Measurements from ENCODE around the gene BTBD2. TPM values are rescaled to one million over a fixed set of nuclear protein-coding genes. Genes with fewer than 3 reads are reported as not detected.
A peak's percentile ranks its signal among the peaks of the same experiment; 100 is the strongest.

Gene BTBD2
- total and polyA plus RNA-seq, 7 donors: 31.9 to 82.8 (median 46.2) TPM

- H3K27me3 ChIP-seq: no peaks in the 10 kb centered on the region
- H3K36me3 ChIP-seq: no peaks in the 10 kb centered on the region
- no peak overlapping the region for H3K4me3 ChIP-seq
- H3K27ac ChIP-seq: peak overlapping the region in 3 of 4 donors; percentile 34 to 76 (median 35)
- H3K4me1 ChIP-seq: peaks cover 0 to 33% (median 30%) of the 10 kb centered on the region in 4 donors
- H3K9me3 ChIP-seq: no peaks in the 10 kb centered on the region
- WGBS, 2 donors: 93% methylated on average over 21 of the region's 21 CpGs
- TF ChIP-seq POLR2AphosphoS5 (IDR thresholded peaks at IDR 0.05) (no peak), POLR2A (IDR thresholded peaks at IDR 0.05) (no peak), EP300 (IDR thresholded peaks at IDR 0.05) (no peak)
- TF ChIP-seq, protein P1, sequence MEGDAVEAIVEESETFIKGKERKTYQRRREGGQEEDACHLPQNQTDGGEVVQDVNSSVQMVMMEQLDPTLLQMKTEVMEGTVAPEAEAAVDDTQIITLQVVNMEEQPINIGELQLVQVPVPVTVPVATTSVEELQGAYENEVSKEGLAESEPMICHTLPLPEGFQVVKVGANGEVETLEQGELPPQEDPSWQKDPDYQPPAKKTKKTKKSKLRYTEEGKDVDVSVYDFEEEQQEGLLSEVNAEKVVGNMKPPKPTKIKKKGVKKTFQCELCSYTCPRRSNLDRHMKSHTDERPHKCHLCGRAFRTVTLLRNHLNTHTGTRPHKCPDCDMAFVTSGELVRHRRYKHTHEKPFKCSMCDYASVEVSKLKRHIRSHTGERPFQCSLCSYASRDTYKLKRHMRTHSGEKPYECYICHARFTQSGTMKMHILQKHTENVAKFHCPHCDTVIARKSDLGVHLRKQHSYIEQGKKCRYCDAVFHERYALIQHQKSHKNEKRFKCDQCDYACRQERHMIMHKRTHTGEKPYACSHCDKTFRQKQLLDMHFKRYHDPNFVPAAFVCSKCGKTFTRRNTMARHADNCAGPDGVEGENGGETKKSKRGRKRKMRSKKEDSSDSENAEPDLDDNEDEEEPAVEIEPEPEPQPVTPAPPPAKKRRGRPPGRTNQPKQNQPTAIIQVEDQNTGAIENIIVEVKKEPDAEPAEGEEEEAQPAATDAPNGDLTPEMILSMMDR (IDR thresholded peaks at IDR 0.05): no peak
- DNase-seq: no peak
- intact Hi-C loops (cut with DNase I): no loop called here
Measured at GRCh38 chr19:2012941-2013682, 2.4 kb downstream of the BTBD2 start.

DNA sequence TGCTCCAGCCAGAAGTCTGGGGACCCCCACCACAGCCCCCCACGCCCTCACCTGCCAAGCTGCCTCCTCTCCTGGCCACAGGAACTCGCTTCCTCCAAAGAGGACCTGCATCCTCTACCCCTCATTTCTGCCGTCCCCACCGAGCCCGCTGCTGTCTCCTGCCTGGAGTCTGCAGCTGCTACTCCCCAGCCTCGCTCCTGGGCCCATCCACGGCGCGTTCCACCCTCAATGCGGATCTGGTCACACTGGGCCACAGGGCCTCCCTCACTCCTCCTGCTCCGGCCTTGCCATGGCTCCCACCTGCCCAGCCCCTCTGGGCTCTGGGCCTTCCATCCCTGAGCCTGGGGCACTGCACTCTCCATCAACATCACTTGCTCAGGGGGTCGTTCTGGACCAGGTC lies 4.3 kb downstream of the BTBD2 start:
- 95 to 96% methylated on average over 12 of the region's 12 CpGs for WGBS, 2 donors
- no peak for DNase-seq
- no peak for TF ChIP-seq EP300 (IDR thresholded peaks at IDR 0.05)
- TF ChIP-seq, protein P1 (IDR thresholded peaks at IDR 0.05): no peak
- no peak for TF ChIP-seq POLR2AphosphoS5 (IDR thresholded peaks at IDR 0.05)
- TF ChIP-seq POLR2A (IDR thresholded peaks at IDR 0.05): no peak
- no peaks in the 10 kb centered on the region for H3K36me3 ChIP-seq
- H3K27me3 ChIP-seq: no peaks in the 10 kb centered on the region
- H3K4me1 ChIP-seq: peaks cover 0 to 27% (median 24%) of the 10 kb centered on the region in 4 donors
- no peak overlapping the region for H3K27ac ChIP-seq
- H3K4me3 ChIP-seq: no peak overlapping the region
- H3K9me3 ChIP-seq: no peaks in the 10 kb centered on the region
- intact Hi-C loops (cut with DNase I): no loop called here

DNA sequence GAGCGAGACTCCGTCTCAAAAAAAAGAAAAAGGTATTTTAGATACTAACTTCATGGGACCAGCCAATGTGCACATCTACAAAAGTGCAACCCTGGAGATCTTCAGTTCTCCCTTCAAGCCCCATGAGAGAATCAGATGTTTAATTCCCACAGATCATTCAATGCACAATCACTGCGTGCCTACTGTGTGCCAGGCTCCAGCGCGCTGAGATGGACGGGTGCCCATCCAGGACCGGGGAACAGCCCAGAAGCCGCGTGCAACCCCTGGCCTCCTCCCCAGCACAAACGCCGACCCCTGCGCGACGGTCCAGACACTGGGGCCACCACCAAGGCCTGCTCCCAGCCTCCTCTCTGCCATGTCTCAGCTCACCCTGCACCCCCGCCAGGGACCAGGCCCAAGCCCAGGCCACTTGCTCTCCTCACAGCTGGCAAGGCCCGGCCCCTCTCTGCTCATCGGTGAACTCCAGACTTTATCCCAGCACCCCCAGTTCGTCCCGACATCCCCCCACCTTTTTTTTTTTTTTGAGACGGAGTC lies 5.3 kb downstream of the BTBD2 start:
- no peak for DNase-seq
- intact Hi-C loops (cut with DNase I): no loop called here
- Histone ChIP-seq H3K4me1 (peaks cover 0 to 25% (median 22%) of the 10 kb centered on the region in 4 donors), H3K27me3 (no peaks in the 10 kb centered on the region), H3K9me3 (no peaks in the 10 kb centered on the region), H3K4me3 (no peak overlapping the region), H3K27ac (no peak overlapping the region), H3K36me3 (no peaks in the 10 kb centered on the region)
- TF ChIP-seq POLR2A (IDR thresholded peaks at IDR 0.05): no peak
- WGBS, 2 donors: 94% methylated on average over 20 of the region's 20 CpGs

DNA sequence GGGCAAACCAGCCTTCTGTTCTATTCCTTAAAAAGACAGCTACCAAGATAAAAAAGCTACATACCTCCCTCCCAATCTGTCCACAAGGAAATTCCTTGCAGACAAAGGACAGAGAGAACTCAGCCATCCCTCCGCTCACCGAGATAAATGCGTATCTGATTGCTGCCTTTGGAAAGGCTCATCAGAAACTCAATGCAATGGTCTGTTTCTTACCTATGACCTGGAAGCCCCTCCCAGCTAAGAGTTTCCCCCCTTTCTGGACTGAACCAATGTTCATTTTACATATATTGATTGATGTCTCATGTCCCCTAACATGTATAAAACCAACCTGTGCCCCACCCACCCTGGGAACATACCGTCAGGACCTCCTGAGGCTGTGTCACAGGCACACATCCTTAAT lies 11.6 kb downstream of the BTBD2 start:
- DNase-seq: no peak
- no peak overlapping the region for H3K4me3 ChIP-seq
- H3K36me3 ChIP-seq: peaks cover 0 to 35% (median 6%) of the 10 kb centered on the region in 4 donors
- TF ChIP-seq, protein P1 (IDR thresholded peaks at IDR 0.05): no peak
- H3K4me1 ChIP-seq: no peaks in the 10 kb centered on the region
- WGBS, 2 donors: 95 to 97% methylated on average over 4 of the region's 4 CpGs
- intact Hi-C loops (cut with DNase I): no loop called here
- H3K27ac ChIP-seq: peak overlapping the region in 1 of 4 donors; percentile 59
- H3K9me3 ChIP-seq: no peaks in the 10 kb centered on the region
- no peaks in the 10 kb centered on the region for H3K27me3 ChIP-seq

DNA sequence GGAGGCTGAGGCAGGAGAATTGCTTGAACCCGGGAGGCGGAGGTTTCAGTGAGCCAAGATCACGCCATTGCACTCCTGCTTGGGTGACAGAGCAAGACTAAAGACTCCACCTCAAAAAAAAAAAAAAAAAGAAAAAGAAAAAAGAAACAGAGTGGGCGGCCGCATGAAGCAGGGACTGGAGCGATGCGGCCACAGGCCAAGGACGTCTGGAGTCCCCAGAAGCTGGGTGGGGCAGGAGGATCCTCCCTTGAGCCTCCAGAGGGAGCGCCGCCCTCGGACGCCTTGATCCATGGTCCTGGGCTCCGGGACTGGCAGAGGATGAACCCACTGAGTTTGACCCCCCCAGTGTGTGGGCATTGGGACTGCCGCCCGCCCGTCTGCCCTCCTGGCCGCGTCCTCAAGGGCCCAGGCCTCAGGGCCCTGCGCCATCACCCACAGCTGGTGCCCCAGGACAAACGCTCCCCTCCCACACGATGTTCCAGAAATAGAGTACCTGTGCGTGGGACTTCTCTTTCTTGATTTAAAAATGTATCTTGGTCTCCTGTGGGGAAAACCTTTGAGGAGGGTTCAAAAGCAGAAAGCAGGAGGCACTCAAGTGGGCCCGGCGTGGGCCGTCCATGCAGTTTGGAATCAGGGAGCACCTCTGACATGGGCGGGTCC lies 15.5 kb downstream of the BTBD2 start:
- Histone ChIP-seq H3K27ac (no peak overlapping the region), H3K27me3 (no peaks in the 10 kb centered on the region), H3K36me3 (peaks cover 0 to 63% (median 15%) of the 10 kb centered on the region in 4 donors), H3K4me3 (no peak overlapping the region), H3K4me1 (no peaks in the 10 kb centered on the region), H3K9me3 (no peaks in the 10 kb centered on the region)
- WGBS, 2 donors: 80 to 92% methylated on average over 26 of the region's 26 CpGs
- DNase-seq: no peak
- TF ChIP-seq POLR2A (IDR thresholded peaks at IDR 0.05) (no peak), EP300 (IDR thresholded peaks at IDR 0.05) (no peak), POLR2AphosphoS5 (IDR thresholded peaks at IDR 0.05) (no peak)
- TF ChIP-seq, protein P1 (IDR thresholded peaks at IDR 0.05): no peak
- intact Hi-C loops (cut with DNase I): no loop called here

All from sigmoid colon (tissue), 7 donors.